Neural cell (in vitro differentiated cells): ENCODE results near the gene FILIP1. TPM values are rescaled to one million over a fixed set of nuclear protein-coding genes. Genes with fewer than 3 reads are reported as not detected.
"Not testable (repeated sequence)": the region's sequence is repeated elsewhere in the genome, so short reads cannot be mapped to it uniquely, and the experiment has no call there.

ENCODE experiments used
- H2AFZ ChIP-seq: fragments of 200-600, 300-800 bp; sonication (generic), shearing (Covaris generic); 2 replicates; pipeline ENCODE4 v1.6.0; 2014; ENCODE audit warnings: low read depth, mild to moderate bottlenecking, antibody characterized with exemption, low read length, moderate library complexity
- H3F3A ChIP-seq: fragments of 200-600 bp; shearing (Covaris generic); 2 replicates; pipeline ENCODE4 v1.6.1; 2016; ENCODE audit warnings: mild to moderate bottlenecking, moderate library complexity, mixed read lengths, antibody characterized with exemption, low read length; ENCODE audit not compliant: insufficient read depth, poor library complexity, severe bottlenecking
- H3K27ac ChIP-seq: fragments of 200-600, 300-800 bp; sonication (generic), shearing (Covaris generic); 2 replicates; pipeline ENCODE4 v1.5.1; 2014; ENCODE audit warnings: mild to moderate bottlenecking, low read length, moderate library complexity
- H3K27me3 ChIP-seq: fragments of 300-800, 200-600 bp; sonication (generic), shearing (Covaris generic); 2 replicates; pipeline ENCODE4 v1.6.0; 2014; ENCODE audit warnings: mild to moderate bottlenecking, low read depth, low read length, moderate library complexity; ENCODE audit not compliant: insufficient read depth
- H3K36me3 ChIP-seq: fragments of 300-800, 200-600 bp; sonication (generic), shearing (Covaris generic); 2 replicates; pipeline ENCODE4 v1.5.1; 2014; ENCODE audit warnings: mild to moderate bottlenecking, antibody characterized with exemption, low read length, moderate library complexity; ENCODE audit not compliant: insufficient read depth
- H3K4me2 ChIP-seq: fragments of 300-800, 200-600 bp; sonication (generic), shearing (Covaris generic); 2 replicates; pipeline ENCODE4 v1.6.0; 2014; ENCODE audit warnings: mild to moderate bottlenecking, low read length
- H3K4me3 ChIP-seq: fragments of 300-800, 200-600 bp; sonication (generic), shearing (Covaris generic); 2 replicates; pipeline ENCODE4 v1.5.1; 2014; ENCODE audit warnings: mild to moderate bottlenecking, low read length, moderate library complexity
- H3K79me2 ChIP-seq: fragments of 200-600 bp; shearing (Covaris generic); replicated peaks from 2 replicates; pipeline ENCODE4 v1.6.0; 2014; ENCODE audit warnings: mild to moderate bottlenecking, low read length, moderate library complexity; ENCODE audit not compliant: insufficient read depth
- H3K9ac ChIP-seq: fragments of 300-800, 200-600 bp; sonication (generic), shearing (Covaris generic); 2 replicates; pipeline ENCODE4 v1.6.1; 2016; ENCODE audit warnings: mild to moderate bottlenecking, low read length, mixed read lengths
- H3K9me2 ChIP-seq: fragments of 200-600 bp; shearing (Covaris generic); 2 replicates; pipeline ENCODE4 v1.6.1; 2016; ENCODE audit warnings: mild to moderate bottlenecking, low read length, mixed read lengths; ENCODE audit not compliant: insufficient read depth
- H3K9me3 ChIP-seq: fragments of 200-600, 300-800 bp; sonication (generic), shearing (Covaris generic); 2 replicates; pipeline ENCODE4 v1.6.1; 2016; ENCODE audit warnings: mild to moderate bottlenecking, mixed run types, low read length, moderate library complexity, mixed read lengths
- H4K20me1 ChIP-seq: fragments of 200-600 bp; shearing (Covaris generic); 2 replicates; pipeline ENCODE4 v1.6.1; 2016; ENCODE audit warnings: mild to moderate bottlenecking, mixed run types; ENCODE audit not compliant: insufficient read depth
- EZH2 ChIP-seq: fragments of 200-600, 300-800 bp; shearing (Covaris generic), sonication (generic); IDR thresholded peaks from 2 replicates; pipeline ENCODE4 v1.6.1; 2014; ENCODE audit warnings: antibody characterized with exemption, low read length, borderline replicate concordance, mild to moderate bottlenecking; ENCODE audit not compliant: insufficient read depth, poor library complexity, severe bottlenecking
- MXI1 ChIP-seq: fragments of 450-650 bp; conservative IDR thresholded peaks from 2 replicates; pipeline ENCODE4 v1.6.1; 2014; ENCODE audit warnings: antibody characterized with exemption, mild to moderate bottlenecking; ENCODE audit not compliant: poor library complexity, severe bottlenecking
- RAD21 ChIP-seq: fragments of 450-650 bp; conservative IDR thresholded peaks from 2 replicates; pipeline ENCODE4 v1.6.1; 2014; ENCODE audit warnings: antibody characterized with exemption, mild to moderate bottlenecking, moderate library complexity
- SMC3 ChIP-seq: fragments of 450-650 bp; conservative IDR thresholded peaks from 2 replicates; pipeline ENCODE4 v1.6.1; 2014; ENCODE audit warnings: antibody characterized with exemption, mild to moderate bottlenecking, moderate library complexity; ENCODE audit not compliant: poor library complexity
- TAF1 ChIP-seq: IDR thresholded peaks from 2 replicates; pipeline ENCODE4 v1.6.1; 2012; ENCODE audit warnings: low read depth
- polyA plus RNA-seq: library from polyadenylated mRNA; depleted of rRNA; stranded (reverse); fragments of >200 nt; gene quantifications from 2 replicates; pipeline ENCODE4 v1.2.3, GENCODE V29; 2014
- TF ChIP-seq, protein P1 (sequence below): IDR thresholded peaks from 2 replicates; pipeline ENCODE4 v1.6.1; 2012; ENCODE audit warnings: borderline replicate concordance

FILIP1 gene
- polyA plus RNA-seq, 1 donor from 2014 or later: 1.4 TPM

GRCh38 chr6:75412969-75413662 lies 80.5 kb downstream of the FILIP1 start:
- H3K36me3 ChIP-seq: no peaks in the 10 kb centered on the region
- no peak overlapping the region for H3K9ac ChIP-seq
- TF ChIP-seq SMC3 (no peak), EZH2 (no peak), TAF1 (no peak), RAD21 (no peak)
- TF ChIP-seq, protein P1, sequence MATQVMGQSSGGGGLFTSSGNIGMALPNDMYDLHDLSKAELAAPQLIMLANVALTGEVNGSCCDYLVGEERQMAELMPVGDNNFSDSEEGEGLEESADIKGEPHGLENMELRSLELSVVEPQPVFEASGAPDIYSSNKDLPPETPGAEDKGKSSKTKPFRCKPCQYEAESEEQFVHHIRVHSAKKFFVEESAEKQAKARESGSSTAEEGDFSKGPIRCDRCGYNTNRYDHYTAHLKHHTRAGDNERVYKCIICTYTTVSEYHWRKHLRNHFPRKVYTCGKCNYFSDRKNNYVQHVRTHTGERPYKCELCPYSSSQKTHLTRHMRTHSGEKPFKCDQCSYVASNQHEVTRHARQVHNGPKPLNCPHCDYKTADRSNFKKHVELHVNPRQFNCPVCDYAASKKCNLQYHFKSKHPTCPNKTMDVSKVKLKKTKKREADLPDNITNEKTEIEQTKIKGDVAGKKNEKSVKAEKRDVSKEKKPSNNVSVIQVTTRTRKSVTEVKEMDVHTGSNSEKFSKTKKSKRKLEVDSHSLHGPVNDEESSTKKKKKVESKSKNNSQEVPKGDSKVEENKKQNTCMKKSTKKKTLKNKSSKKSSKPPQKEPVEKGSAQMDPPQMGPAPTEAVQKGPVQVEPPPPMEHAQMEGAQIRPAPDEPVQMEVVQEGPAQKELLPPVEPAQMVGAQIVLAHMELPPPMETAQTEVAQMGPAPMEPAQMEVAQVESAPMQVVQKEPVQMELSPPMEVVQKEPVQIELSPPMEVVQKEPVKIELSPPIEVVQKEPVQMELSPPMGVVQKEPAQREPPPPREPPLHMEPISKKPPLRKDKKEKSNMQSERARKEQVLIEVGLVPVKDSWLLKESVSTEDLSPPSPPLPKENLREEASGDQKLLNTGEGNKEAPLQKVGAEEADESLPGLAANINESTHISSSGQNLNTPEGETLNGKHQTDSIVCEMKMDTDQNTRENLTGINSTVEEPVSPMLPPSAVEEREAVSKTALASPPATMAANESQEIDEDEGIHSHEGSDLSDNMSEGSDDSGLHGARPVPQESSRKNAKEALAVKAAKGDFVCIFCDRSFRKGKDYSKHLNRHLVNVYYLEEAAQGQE: no peak
- H3K9me3 ChIP-seq: no peaks in the 10 kb centered on the region
- H3K4me3 ChIP-seq: no peak overlapping the region
- H3K27ac ChIP-seq: no peak overlapping the region
- H3F3A ChIP-seq: no peaks in the 10 kb centered on the region
- H3K4me2 ChIP-seq: no peak overlapping the region
- no peaks in the 10 kb centered on the region for H3K79me2 ChIP-seq
- H3K9me2 ChIP-seq: no peaks in the 10 kb centered on the region
- no peak overlapping the region for H2AFZ ChIP-seq
- H4K20me1 ChIP-seq: no peaks in the 10 kb centered on the region
- no peaks in the 10 kb centered on the region for H3K27me3 ChIP-seq

- not testable (repeated sequence) for H2AFZ ChIP-seq, H3K27ac ChIP-seq, H3K9me3 ChIP-seq
Measured at GRCh38 chr6:75410564-75410963, 83.0 kb downstream of the FILIP1 start.

DNA sequence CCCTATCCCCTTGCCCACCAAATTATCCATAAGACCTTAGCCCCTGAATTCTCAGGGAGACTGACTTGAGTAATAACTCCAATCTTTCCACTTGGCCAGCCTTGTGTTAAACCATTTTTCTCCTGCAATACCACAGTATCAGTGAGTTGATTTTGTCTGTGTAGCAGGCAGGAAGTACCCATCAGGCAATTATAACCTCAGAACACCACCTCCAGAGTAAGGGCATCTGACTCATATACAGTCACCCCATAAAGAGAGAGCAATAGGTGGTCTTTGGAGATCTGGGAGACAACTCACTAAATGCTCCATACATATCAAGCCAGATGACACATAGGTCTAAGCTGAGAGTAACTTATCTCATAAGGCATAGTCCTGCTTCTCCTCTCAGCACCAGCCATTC lies 83.7 kb downstream of the FILIP1 start:
- Histone ChIP-seq H3K4me3 (no peak overlapping the region), H3K27me3 (no peaks in the 10 kb centered on the region), H3K9ac (no peak overlapping the region), H4K20me1 (no peaks in the 10 kb centered on the region), H3K9me2 (no peaks in the 10 kb centered on the region), H3K27ac (no peak overlapping the region), H3K79me2 (no peaks in the 10 kb centered on the region), H3K36me3 (no peaks in the 10 kb centered on the region), H3K4me2 (no peak overlapping the region), H3K9me3 (no peaks in the 10 kb centered on the region), H3F3A (no peaks in the 10 kb centered on the region), H2AFZ (no peak overlapping the region)
- TF ChIP-seq TAF1: no peak
- no peak for TF ChIP-seq MXI1
- no peak for TF ChIP-seq RAD21
- no peak for TF ChIP-seq EZH2

More at GRCh38 chr6:75410564-75410963, 83.0 kb downstream of the FILIP1 start:
- H3K4me2 ChIP-seq, H4K20me1 ChIP-seq, H3F3A ChIP-seq, H3K27me3 ChIP-seq, H3K36me3 ChIP-seq, H3K9me2 ChIP-seq, H3K79me2 ChIP-seq, H3K9ac ChIP-seq, H3K4me3 ChIP-seq: not testable (repeated sequence)
